GM12801 (cell line): Measurements from ENCODE around the gene CAMK2G.

Source experiments
- CTCF ChIP-seq: IDR thresholded peaks from one replicate; pipeline ENCODE4 v1.5.1; 2011; ENCODE audit warnings: control low read depth; ENCODE audit not compliant: insufficient read length; ENCODE audit errors: extremely low read depth

Gene CAMK2G

DNA sequence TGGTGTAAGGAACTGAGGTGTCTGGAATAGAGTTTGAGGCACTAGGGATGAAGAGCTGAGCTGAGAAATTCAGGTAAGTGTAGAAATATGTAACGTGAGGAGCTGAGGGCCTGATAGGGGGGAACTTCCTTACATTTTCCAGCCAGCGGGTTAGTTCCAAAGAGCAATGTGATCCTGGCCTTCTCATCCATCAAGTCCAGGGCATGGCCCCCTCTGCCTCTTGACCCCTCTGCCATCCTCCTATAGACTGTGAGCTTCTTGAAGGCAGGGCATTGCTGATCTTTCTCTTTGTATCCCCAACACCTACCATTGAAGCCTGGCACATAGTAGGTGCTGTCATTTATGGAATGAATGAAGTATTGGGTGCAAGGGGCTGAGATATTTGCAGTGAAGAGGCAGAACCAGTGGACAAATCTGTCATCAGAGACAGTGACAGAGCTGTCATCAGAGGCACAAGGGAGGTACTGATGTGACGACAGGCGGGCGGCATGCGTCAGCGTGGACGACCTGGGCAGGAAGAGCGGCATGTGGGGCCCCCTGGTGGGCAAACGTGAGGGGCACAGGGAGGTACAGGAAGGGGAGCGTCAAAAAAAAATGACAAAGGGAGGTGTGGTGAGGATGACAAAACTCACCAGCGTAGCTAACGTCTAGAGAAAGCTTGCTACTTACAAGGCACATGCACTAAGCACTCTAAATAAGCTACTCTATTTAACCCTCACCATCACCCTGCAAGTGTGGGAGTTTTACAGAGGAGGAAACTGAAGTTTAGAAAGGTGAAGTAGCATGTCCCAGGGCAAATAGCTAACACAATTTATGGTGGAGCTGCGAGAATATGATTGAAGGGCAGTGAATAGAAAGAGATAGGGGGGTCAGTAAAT, 5.2 kb upstream of the CAMK2G start:
- no peak for TF ChIP-seq CTCF

DNA sequence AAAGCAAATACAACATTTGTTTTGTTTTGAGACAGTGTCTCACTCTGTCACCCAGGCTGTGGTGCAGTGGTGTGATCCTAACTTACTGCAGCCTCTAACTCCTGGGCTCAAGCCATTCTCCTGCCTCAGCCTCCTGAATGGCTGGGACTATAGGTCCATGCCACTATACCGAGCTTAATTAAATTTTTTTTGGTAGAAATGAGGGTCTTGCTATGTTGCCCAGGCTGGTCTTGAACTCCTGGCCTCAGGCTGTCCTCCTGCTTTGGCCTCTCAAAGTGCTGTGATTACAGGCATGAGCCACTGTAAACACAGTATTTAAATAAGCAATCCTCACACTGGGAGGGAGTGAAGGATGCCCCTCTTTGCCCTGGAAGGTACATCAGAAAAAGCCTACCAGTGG, 4.0 kb upstream of the CAMK2G start:
- no peak for TF ChIP-seq CTCF

DNA sequence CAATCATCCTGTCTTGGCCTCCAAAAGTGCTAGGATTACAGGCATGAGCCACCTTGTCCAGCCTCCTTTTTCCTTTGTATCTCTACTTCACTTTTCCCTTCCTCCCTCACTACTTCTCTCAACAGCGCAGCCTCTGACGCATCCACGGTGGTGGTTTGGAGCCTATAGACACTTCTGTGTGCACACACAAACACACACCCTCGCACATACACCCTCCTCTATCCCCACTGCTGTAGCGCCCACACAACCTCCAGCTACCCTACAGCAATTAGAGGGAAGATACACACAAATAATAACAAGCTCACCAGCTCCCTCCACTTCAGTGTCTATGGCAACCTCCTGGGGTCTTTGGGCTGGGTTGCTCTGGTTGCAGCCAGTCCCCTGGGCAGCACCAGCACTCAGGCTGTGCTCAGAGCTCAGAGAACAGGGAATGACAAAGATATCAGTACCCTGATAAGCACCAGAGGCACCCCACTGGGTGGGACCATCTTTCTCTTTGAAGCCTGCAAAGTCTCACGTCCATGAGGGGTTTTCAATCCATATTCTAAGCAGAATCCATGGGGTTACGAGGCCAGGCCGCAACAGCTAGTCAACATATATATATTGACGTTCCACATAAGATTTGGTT, 3.3 kb upstream of the CAMK2G start:
- TF ChIP-seq CTCF = no peak

GRCh38 chr10:73876971-73877370, 2.6 kb upstream of the CAMK2G start:
- no peak for TF ChIP-seq CTCF

GRCh38 chr10:73876566-73876965, 2.2 kb upstream of the CAMK2G start:
- TF ChIP-seq CTCF = no peak

GRCh38 chr10:73876157-73876556, 1.8 kb upstream of the CAMK2G start:
- no peak for TF ChIP-seq CTCF

GRCh38 chr10:73875139-73875475, 752 bp upstream of the CAMK2G start:
- TF ChIP-seq CTCF = no peak
